ENCODE measurements around the gene ADA.
A peak's percentile ranks its signal among the peaks of the same experiment; 100 is the strongest.
"Not testable (repeated sequence)": the region's sequence is repeated elsewhere in the genome, so short reads cannot be mapped to it uniquely, and the experiment has no call there.

Gene ADA

DNA sequence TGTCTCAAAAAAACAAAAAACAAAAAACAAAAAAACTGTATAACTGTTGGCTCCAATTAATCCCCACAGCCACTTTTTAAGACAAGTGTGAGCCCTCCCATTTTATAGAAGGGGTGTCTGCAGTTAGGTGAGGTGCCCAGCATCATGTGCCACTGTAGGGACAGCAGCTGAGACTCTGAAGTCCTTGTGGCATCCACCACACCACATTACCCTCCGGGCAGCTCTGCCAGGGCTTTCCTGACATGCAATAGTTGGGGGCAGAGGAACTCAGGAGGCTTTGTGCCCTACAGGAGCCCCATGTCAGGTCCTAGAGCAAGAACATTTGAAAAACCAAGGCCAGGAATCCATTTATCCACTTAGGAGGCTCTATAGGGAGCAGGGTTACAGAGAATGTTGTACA, 51.8 kb downstream of the ADA start:
- DNase-seq (ENCODE audit: low read depth) = no peak

DNA sequence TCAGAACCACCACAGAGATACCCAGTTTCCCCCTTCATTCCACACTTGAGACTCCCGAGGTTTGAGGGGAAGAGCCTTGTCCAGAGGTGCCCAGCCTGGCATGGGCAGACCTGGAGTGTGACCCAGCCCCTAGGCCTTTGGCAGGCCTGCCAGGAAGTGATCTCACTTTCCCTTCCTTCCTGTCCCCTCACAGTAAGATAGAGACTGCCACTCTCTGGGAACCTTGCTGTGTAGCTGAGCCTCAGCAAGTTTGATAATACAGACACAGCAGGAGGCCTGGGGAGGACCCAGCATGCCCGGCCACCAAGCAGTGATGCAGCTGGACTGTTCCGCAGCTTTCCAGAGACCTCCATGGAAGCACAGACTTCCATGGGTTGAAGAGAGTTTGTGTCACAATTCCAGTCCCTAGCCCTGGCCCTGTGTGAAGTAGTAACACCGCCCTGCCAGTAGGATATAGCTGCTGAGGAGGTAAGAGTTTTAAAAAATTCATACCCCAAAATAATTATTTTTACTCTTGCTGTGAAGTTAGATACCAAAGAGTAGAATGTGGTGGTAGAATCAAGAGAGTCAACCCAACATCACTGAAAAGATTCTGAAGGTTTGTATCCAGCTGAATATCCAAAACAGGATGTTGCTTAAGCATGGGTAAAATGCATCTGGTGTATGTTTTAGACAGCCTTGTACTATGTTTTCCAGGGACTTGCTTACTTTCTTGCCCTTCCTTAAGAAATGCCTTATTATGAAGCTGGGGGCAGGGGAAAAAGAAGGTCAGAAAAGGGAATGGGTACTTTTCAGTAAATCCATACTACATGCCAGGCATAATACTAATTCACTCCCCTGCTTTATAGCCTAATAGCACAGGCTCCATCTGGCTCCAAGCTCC, 52.8 kb downstream of the ADA start:
- no peak for DNase-seq (ENCODE audit: low read depth)

DNA sequence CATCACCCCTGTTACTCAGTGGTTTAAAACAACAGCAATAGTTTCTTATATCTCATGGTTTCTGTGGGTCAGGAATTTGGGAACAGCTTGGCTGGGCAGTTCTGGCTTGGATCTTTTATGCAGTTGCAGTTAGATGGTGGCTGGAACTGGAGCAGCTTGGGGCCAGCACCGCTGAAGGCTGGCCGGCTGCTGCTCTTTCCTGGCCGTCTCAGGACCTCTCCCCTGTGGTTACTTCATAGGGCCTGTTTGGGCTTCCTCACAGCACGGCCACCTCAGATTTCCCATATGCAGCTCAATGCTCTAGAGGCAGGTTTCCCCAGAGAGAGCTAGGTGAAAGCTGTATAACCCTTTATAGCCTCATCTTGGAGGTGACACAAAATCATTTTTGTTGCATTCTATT, 53.6 kb downstream of the ADA start:
- DNase-seq (ENCODE audit: low read depth) = no peak

DNA sequence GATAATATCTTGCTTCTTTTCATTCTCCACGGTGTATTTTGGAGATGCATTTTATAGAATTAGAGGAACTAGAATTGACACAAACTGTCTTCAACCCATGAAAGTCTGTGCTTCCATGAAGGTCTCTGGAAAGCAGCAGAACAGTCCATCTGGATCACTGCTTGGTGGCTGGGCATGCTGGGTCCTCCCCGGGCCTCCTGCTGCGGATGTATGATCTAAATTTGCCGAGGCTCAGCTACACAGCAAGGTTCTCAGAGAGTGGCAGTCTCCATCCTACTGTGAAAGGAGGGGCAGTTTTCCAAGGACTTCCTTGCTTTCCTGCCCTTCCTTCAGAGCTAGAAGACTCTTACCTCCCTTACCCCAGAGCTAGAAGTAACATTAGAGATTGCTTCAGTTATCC, 54.0 kb downstream of the ADA start:
- DNase-seq (ENCODE audit: low read depth) = no peak

DNA sequence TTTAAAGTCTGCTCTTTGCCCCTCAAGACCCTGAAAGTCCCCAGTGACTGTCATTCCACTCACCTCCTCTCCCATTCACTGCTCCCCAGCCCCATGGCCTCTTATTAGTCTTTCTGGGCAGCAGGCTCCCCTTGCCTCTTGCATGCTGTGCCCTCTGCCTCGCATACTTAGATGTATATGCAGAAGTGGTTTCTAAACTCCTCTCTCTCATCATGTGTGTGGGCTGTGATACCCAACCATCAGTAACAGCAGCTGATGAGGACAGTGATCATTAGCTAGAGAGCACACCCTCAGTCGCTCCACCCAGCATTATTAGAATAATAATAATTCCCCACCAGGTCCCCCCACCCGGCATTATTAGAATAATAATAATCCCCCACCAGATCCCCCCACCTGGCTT, 54.6 kb downstream of the ADA start:
- no peak for DNase-seq (ENCODE audit: low read depth)

DNA sequence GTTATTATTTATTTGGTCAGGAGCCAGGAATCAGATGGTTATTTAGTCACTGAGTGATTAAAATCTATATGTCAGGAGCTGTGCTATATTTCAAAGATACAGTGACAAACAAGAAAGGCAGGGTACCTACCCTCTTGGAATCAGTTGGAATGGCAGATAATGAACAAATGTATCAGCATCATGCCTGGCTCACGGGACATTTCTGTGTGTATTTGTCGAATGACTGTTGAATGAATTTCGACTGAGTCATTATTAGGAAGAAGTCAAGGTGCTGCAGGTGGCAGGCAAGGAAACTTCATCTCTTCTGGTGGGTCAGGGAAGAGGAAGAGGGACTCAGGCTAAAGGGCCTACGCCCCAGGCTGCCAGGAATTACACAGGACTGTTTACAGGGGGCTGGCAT, 55.5 kb downstream of the ADA start:
- DNase-seq (ENCODE audit: low read depth) = no peak

DNA sequence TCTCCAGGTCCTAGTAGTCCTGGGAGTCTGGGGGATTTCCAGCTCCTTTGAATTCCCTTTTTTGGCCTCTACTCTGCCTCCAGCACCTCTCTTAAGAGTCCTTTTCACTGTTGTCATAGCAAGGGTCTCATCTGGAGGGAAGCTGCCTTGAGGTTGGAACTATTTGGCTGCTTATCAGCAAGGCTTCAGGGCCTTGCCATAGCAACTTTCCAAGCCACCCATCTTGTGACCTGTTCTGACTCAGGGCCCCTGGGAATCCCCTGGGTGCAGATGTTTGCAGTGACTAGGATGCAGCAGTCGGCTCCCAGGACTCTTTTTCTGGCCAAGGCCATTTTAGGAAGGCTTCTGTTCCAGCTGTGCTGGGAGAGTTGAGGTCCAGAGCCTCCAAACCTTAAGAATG, 56.8 kb downstream of the ADA start:
- DNase-seq (ENCODE audit: low read depth) = no peak

DNA sequence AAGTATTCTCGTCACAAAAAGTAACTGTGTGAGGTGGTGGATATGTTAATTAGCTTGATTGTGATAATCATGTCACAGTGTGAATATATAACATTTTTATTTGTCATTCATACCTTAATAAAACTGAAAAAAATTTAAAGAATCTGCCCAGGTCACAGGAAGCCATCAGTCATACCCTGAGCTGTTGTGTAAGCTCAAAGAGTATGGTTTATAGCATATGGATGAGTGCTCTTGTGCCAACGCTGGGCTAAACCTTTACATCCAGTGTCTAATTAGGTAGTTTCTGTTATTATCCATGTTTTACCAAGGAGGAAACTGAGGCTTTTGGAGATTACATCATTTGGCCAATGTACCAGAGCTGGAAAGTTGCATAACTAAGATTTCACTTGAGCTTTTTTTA, 57.7 kb downstream of the ADA start:
- no peak for DNase-seq (ENCODE audit: low read depth)

DNA sequence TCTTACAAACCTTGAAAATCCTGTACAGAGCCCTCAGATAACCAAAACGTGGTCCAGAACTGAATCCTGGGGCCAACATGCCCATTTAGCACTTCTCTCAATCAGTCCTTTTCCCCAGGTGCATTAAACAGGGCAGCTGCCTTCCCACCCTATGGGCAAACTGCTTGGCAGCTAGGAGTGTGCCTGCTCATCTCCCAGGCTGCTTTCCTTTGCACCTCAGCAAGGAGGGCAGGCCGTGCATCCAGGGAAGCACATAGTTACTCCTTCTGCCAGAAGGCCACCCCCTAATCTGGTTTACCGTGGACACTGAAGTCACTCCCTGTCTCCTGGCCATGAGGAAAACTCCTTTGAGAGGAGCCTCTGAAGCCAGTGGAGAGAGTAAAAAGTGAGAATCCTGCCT, 59.1 kb downstream of the ADA start:
- no peak for DNase-seq (ENCODE audit: low read depth)

DNA sequence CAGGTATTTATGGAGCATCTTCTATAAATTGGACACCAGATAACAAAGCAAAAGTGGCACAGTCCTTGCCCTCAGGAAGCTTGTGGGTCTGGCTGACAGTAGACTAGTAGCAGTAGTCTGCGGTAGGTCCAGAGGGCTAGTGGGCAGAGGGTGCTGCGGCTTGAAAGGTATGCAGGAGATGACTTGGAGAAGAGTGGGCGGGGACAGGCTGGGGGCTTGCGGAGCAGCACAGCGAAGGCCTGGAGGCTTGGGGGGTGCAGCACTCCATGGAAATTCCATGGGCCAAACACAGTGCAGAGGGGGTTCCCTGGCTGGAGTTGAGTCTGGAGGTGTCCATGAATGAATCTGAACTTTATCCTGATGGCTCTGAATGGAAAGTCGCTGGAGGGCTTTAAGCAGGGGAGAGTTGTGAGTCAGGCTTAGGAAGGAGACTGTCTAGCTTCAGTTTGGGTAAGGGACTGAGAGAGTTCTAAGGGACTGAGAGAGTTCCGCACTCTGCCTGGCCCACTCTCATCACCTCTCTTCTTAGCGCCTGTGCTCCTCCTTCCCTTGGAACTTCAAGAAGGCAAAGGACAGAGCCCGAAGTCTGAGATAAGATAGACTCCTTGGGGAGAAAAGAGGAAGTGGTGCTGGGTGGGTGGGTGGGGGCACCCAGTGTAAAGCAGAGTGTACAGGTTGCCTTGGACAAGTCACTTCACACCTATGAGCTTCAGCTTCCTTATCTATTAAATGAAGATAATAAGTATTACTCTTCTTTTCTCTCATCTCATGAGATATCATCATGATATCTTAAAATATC, 60.3 kb downstream of the ADA start:
- DNase-seq (ENCODE audit: low read depth) = no peak

DNA sequence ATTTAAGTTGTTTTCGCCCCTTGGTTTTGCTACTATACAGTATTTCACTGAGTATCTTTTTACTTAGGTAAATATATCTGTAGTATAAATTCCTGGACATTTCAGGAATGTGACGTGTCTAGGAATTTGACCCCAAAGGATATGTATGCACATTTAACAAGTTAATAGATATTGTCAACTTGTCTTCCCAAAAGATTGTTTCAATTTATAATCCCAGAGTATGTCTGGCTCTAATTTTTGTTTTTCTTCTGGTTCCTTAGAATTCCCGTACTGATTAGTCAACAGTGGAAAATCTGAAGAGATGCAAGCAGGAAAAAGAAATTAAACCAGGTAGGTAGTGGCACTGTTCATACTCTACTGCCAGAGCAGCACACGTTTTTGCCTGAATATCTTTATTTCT, 62.0 kb downstream of the ADA start:
- DNase-seq (ENCODE audit: low read depth) = no peak

DNA sequence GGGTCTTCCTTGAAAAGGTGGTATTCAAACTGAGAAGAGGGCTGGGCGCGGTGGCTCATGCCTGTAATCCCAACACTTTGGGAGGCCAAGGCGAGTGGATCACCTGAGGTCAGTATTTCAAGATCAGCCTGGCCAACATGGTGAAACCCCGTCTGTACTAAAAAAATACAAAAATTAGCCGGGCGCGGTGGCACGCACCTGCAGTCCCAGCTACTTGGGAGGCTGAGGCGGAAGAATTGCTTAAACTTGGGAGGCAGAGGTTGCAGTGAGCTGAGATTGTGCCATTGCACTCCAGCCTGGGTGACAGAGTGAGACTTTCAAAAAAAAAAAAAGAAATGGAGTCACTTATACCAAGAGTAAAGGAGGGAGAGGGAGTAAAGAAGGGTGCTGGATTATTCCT, 63.2 kb downstream of the ADA start:
- DNase-seq (ENCODE audit: low read depth) = not testable (repeated sequence)

DNA sequence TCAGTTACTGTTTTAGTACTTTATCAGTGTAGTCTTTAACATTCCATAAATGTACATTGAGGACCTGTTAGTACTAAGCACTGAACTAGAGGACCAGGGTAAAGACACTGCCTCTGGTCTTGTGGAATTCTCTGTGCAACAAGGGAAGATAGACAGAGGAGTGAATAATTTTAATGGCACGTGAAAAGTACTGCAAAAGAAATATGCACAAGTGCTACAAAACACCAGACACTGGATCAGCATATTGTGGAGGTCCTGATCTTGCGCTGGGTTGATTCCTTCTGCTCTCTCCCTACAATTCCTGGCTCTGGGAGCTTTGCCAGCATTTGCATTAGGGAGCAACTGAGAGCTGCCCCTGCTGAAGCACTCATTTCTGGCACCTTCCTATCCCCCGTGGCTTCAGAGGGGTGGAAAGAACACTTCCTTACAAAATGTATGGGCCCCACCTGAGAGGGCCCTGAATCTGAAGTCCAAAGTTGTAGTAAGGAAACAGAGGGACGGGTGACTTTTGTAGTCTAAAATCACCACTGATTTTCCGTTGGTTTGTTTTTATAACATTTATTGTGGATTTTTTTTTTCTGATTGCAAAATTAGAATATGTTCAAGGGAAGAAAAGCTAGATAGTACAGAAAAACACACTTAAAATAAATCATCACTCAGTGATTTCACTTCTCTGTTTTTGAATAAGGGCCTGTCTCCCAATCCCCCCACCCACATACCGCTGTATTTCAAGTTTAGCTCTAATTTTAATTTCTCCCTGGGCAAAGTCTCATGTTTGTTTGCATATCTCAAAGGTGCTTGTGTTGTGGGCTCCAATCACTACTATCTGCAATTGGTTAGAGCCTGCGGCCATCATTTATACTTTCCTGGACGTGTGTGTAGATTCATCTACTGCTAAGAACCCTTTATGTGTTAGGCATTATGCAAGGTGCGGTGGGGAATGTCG, 64.2 kb downstream of the ADA start:
- DNase-seq (ENCODE audit: low read depth) = no peak

DNA sequence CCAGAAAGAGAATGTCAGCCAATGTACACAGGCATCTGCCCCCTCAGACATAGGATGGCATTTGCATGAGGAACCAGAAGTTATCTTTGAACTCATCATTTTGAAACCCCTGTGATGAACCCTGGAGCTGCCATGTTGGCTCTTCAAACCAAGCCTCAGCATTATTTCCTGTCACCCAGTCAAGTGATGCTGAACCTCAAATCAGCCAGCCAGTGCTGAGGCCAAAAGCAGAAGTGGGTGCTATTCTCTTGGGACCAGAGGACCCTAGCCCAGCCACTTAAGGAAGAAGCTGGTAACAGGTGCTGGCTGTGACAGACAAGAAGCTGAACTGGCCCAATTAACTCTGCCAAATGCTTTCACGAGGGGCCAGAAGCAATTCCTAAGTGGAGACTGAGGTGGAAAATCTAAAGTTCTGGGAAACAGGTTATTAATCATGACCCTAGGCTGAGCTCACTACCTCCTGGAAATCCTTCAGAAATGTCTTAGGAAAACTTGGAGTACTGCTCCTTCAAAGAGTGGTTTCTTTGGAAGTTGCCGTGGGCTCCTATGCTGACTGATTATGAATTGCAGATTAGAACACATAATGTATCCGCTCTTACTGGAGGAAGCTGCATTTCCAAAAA, 65.1 kb downstream of the ADA start:
- no peak for DNase-seq (ENCODE audit: low read depth)

DNA sequence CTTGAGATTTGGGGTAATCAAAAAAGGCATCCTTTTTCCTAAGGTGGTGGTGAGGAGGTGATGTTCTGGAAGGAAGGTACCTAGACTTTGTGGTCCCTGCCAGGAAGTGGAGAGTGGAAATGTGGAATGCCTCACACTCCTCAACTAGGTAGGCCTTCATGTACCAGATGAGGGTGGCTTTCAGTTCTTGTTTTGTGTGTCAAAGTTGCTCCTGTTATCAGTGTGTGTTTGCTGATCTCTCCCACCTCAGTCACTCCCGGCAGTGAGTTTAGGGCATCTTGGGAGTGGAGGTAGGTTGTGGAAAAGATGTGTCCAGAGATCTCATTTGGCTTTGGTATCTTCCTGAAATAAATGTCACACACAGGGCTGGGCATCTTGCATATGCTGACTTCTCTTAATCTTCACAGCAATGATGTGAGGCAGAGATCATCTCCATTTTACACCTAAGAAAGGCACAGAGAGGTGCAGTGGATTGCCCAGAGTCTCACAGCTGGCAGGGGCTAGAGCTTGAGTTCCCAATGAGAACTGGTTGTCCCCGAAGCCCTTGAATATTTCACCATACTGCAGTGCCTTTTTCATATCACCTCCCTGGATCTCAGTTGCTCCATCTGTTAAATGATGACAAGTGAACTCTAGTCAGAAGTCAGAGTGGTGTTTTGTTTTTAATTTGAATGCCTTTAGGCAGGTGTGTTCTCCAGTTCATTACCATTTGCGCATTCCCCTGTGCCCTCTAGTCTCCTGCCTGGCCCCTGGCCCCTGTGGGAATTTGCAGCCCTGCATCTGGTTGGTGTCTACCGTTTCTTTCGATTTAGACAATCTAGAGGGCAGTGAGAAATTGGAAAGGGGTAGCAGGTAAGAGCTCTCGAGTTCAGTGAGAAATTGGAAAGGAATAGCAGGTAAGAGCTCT, 66.2 kb downstream of the ADA start:
- DNase-seq (ENCODE audit: low read depth) = no peak

DNA sequence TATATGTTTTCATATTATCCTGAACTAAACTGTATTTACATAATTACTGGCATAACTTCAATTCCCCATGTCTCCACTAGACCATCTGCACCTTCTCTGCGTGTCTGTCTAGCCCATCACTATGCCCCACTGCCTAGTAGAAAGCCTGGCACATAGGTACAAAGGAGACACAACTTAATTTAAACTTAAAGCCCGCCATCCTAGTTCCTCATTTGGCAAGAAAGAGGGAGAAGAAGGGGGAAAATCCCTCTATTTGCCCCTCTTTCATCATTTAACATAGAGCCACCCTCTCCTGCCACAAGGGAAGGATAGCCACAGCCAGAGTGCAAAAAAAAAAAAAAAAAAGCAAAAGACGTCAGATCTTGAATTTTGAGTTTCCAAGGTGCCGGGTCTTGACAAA, 67.3 kb downstream of the ADA start:
- DNase-seq (ENCODE audit: low read depth) = no peak

DNA sequence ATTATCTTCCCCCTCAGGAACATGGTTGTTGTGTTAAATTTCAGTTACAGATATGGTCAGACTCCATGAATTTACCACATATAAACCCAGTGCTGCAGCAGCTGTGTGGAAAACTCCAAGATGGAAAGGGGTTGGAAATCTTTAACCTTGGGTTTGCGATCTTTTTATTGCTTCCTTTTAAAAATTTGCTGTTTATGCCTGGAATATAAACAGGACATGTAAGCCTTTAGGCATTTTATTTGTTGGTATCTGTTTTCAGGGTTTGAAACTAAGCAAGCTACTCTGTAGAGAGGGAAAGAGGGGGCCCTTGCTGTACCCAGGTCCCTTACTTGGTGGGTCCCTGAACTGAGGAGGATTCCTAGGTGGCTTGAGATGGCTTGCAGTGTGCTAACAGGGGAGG, 68.3 kb downstream of the ADA start:
- no peak for DNase-seq (ENCODE audit: low read depth)

DNA sequence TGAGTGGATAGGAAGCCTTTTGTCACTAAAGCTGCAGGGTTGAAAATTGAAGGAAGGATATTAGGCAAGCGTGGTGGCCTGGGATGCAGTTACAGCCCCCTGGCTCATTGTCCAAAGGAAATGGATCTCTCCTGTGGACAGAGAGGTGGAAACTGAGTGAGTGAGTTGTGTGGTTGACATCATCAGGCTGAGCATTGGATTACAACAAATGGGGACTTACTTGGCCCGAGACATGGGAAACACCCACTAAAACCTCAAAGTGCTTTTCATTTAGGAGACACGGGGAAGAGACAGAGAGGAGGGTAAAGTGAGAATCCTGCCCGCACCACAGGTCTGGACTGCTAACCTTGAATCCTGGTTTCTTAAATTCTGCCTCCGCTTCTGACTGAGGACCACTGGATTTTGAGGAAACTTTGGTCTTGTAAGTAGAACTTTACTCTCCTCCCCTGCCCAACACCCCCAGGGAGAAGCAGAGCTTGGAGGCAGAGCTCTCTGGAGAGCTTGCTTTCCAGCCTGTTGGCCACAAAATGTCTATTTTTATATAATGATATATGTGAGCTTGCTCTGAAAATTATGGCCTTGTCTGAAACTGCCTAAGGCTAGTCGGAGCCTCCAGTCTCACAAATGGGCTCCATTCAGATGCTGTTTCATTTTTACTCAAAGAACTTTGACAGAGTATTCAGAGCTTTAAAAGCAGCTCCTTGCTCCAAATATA, 69.0 kb downstream of the ADA start, which contains the start of gene PKIG:
TSS of gene PKIG (plus strand) at position 269 of the 715 bp plus-strand sequence. CDS start 31,978 bp downstream, outside the sequence.
- DNase-seq (ENCODE audit: low read depth) = peak; percentile 71

DNA sequence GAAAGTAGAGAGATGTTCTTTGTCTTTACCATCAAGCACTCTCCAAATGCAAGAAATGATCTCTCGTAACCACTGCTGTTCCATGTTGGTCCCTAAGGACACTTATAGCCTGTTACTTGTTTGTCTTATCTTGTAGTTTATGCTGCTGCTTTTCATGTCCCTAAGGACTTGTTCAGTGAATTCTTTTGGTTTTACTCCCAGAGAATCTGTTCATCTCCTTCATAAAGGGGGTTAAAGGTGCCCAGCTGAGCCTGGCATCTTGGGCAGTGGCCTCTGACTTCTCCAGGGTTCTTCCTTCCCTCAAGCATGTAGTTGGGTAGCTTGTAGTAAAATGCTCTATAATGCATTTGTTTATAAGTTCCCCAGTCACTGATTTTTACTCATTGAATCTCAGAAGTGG, 70.0 kb downstream of the ADA start:
- no peak for DNase-seq (ENCODE audit: low read depth)

Data from GM04503 (cell line).